Measurements from ENCODE around the gene KATNAL1.

The KATNAL1 gene

DNA sequence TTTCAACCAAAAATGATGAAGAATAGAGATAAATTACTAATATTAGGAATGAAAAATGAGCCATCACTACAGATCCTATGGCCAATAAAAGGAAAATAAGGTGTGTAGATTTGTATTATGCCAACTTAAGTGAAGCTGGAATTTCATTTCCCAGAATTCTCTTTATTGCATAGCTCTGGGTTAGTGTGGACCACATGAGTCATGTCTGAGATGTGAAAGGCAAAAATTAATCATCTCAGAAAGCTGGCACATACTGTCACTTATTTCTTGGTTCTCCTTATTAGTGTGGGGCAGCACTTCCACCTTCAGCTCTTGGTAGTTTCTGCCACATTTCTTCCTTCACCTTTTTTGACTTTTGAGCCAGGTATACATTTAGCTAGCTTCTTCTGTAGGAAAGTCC lies 82.6 kb downstream of the KATNAL1 start:
- H3K4me1 ChIP-seq (ENCODE audit: control insufficient read depth, low read length), result peaks cover 8% of the 10 kb centered on the region
- H3F3A ChIP-seq (ENCODE audit: control insufficient read depth, insufficient read depth), result peaks cover 6% of the 10 kb centered on the region
- no peak overlapping the region for H3K27ac ChIP-seq (ENCODE audit: low read depth, low read length)
- TF ChIP-seq, protein P1, sequence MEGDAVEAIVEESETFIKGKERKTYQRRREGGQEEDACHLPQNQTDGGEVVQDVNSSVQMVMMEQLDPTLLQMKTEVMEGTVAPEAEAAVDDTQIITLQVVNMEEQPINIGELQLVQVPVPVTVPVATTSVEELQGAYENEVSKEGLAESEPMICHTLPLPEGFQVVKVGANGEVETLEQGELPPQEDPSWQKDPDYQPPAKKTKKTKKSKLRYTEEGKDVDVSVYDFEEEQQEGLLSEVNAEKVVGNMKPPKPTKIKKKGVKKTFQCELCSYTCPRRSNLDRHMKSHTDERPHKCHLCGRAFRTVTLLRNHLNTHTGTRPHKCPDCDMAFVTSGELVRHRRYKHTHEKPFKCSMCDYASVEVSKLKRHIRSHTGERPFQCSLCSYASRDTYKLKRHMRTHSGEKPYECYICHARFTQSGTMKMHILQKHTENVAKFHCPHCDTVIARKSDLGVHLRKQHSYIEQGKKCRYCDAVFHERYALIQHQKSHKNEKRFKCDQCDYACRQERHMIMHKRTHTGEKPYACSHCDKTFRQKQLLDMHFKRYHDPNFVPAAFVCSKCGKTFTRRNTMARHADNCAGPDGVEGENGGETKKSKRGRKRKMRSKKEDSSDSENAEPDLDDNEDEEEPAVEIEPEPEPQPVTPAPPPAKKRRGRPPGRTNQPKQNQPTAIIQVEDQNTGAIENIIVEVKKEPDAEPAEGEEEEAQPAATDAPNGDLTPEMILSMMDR (IDR thresholded peaks at IDR 0.05; ENCODE audit: low read depth, low read length, poor library complexity, severe bottlenecking), result no peak
- TF ChIP-seq EZH2phosphoT487 (IDR thresholded peaks at IDR 0.05; ENCODE audit: borderline replicate concordance, low read length), result no peak
- no peaks in the 10 kb centered on the region for H3K9me2 ChIP-seq (replicated peaks; ENCODE audit: control insufficient read depth, low read length)
- H3K27me3 ChIP-seq (ENCODE audit: control insufficient read depth, low read length), result no peaks in the 10 kb centered on the region
- peaks cover 95% of the 10 kb centered on the region for H3K36me3 ChIP-seq (ENCODE audit: control insufficient read depth, low read length)
- no peak overlapping the region for H3K4me3 ChIP-seq (ENCODE audit: low read length)
- no peaks in the 10 kb centered on the region for H4K20me1 ChIP-seq (ENCODE audit: control insufficient read depth, insufficient read depth, low read depth, low read length)
- H3K9me3 ChIP-seq (ENCODE audit: control insufficient read depth, insufficient read depth, low read length), result peaks cover 6% of the 10 kb centered on the region; the same call in 1 of the 2 replicates
- no peak overlapping the region for H3K4me2 ChIP-seq (ENCODE audit: low read length)
- peaks cover 7% of the 10 kb centered on the region for H3K79me2 ChIP-seq (ENCODE audit: control insufficient read depth, low read length)

DNA sequence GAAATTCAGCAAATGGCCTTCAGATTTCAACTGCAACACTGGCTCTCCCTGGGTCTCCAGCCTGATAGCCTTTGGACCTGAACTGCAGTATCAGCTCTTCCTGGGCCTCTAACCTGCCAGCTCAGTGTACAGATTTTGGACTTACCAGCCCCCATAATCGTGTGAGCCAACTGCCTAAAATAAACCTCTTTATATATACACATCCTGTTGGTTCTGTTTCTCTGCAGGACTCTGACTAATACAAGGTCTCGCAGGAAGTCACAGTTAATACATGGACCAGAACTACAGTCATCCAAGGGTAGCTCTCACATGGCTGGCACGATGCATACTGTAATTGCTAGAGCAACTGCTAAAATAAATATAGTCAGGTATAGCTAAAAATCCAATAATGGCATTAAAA lies 85.1 kb downstream of the KATNAL1 start:
- peaks cover 7% of the 10 kb centered on the region for H3K79me2 ChIP-seq (ENCODE audit: control insufficient read depth, low read length)
- TF ChIP-seq, protein P1 (IDR thresholded peaks at IDR 0.05; ENCODE audit: low read depth, low read length, poor library complexity, severe bottlenecking), result no peak
- TF ChIP-seq EZH2phosphoT487 (IDR thresholded peaks at IDR 0.05; ENCODE audit: borderline replicate concordance, low read length), result no peak
- peaks cover 6% of the 10 kb centered on the region; the same call in 1 of the 2 replicates for H3K9me3 ChIP-seq (ENCODE audit: control insufficient read depth, insufficient read depth, low read length)
- no peak overlapping the region for H3K4me3 ChIP-seq (ENCODE audit: low read length)
- H4K20me1 ChIP-seq (ENCODE audit: control insufficient read depth, insufficient read depth, low read depth, low read length), result no peaks in the 10 kb centered on the region
- H3K36me3 ChIP-seq (ENCODE audit: control insufficient read depth, low read length), result peaks cover 92% of the 10 kb centered on the region
- H3K4me2 ChIP-seq (ENCODE audit: low read length), result no peak overlapping the region
- H3K27ac ChIP-seq (ENCODE audit: low read depth, low read length), result no peak overlapping the region
- no peaks in the 10 kb centered on the region for H3K27me3 ChIP-seq (ENCODE audit: control insufficient read depth, low read length)
- no peaks in the 10 kb centered on the region for H3K9me2 ChIP-seq (replicated peaks; ENCODE audit: control insufficient read depth, low read length)
- peaks cover 8% of the 10 kb centered on the region for H3K4me1 ChIP-seq (ENCODE audit: control insufficient read depth, low read length)
- H3F3A ChIP-seq (ENCODE audit: control insufficient read depth, insufficient read depth), result no peaks in the 10 kb centered on the region

DNA sequence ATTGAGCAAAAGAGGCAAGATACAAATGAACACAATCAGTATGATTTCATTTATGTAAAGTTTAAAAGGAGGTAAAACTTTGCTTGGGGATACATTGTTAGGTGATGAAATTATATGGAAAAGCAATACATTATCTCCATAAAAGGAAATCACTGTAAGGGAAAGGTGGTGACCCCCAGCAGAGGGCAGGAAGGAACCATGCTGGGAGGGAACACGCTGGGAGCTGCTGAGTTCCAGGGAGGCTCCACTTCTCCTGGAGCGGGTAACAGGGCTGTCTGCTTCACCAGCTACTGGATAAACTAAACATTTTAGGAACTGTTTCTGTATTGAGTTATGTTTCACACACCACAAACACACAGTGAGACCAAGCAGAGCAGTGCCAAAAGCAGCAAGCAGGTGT lies 91.2 kb downstream of the KATNAL1 start:
- H3K27ac ChIP-seq (ENCODE audit: low read depth, low read length), result no peak overlapping the region

More for the DNA sequence above, 91.2 kb downstream of the KATNAL1 start:
- H3K9me3 ChIP-seq (ENCODE audit: control insufficient read depth, insufficient read depth, low read length), result no peaks in the 10 kb centered on the region; the same call in 1 of the 2 replicates
- H3K27me3 ChIP-seq (ENCODE audit: control insufficient read depth, low read length), result no peaks in the 10 kb centered on the region
- H3K4me2 ChIP-seq (ENCODE audit: low read length), result no peak overlapping the region
- H3K4me1 ChIP-seq (ENCODE audit: control insufficient read depth, low read length), result no peaks in the 10 kb centered on the region
- TF ChIP-seq EZH2phosphoT487 (IDR thresholded peaks at IDR 0.05; ENCODE audit: borderline replicate concordance, low read length), result no peak
- TF ChIP-seq, protein P1 (IDR thresholded peaks at IDR 0.05; ENCODE audit: low read depth, low read length, poor library complexity, severe bottlenecking), result no peak
- H3K4me3 ChIP-seq (ENCODE audit: low read length), result no peak overlapping the region
- H3K36me3 ChIP-seq (ENCODE audit: control insufficient read depth, low read length), result peaks cover 58% of the 10 kb centered on the region
- no peaks in the 10 kb centered on the region for H3K9me2 ChIP-seq (replicated peaks; ENCODE audit: control insufficient read depth, low read length)
- no peaks in the 10 kb centered on the region for H4K20me1 ChIP-seq (ENCODE audit: control insufficient read depth, insufficient read depth, low read depth, low read length)
- H3F3A ChIP-seq (ENCODE audit: control insufficient read depth, insufficient read depth), result no peaks in the 10 kb centered on the region
- peaks cover 15% of the 10 kb centered on the region for H3K79me2 ChIP-seq (ENCODE audit: control insufficient read depth, low read length)

Measured in DOHH2 (cell line).